T-helper 1 cell (primary cell): Measurements from ENCODE around the gene STRIP2.
"Not testable (repeated sequence)": the region's sequence is repeated elsewhere in the genome, so short reads cannot be mapped to it uniquely, and the experiment has no call there.

ENCODE experiments used
- DNase-seq, 5 donors: peaks; one replicate each; pipeline ENCODE4 v3.0.0-alpha.2; 2012 to 2020

STRIP2 gene

DNA sequence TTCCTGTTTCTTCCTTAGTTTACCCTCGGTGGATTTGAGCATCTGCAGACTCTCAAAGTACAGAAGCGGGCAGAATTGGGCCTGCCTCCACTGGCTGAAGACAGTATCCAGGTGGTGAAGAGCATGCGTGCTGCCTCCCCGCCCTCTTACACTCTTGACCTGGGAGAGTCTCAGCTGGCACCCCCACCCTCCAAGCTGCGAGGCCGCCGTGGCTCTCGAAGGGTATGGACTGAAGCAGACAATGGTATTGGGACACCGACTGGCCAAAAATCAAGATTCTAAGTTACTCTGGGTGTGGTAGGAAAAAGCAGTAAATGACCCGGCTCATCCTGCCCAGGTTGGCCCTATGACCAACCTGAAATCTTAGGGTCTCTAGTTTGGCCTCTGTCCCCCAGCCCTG lies 22.2 kb downstream of the STRIP2 start:
- DNase-seq, result no peak

GRCh38 chr7:129457101-129457500 lies 22.9 kb downstream of the STRIP2 start:
- no peak for DNase-seq

- DNase-seq, result no peak
Measured at GRCh38 chr7:129458171-129458570, 23.9 kb downstream of the STRIP2 start.

DNA sequence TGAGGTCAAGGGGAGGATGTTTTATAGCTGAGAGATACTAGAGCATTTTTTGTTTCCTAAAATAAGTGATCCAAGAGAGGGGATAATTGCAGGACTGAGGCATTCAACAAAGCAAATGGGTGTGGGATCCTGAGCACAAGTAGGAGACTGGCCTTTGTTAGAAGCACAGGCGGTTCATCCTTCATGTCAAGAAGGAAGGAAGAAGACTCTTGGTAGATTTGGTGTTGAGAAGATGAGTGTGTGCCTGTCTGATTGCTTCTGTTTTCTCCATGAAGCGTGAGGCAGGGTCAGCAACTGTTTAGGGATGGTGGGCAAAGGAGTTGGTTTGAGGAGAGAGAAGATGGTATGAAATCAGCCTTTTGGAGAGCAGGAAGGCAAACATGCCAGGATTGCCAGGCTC lies 27.6 kb downstream of the STRIP2 start:
- DNase-seq, result no peak

DNA sequence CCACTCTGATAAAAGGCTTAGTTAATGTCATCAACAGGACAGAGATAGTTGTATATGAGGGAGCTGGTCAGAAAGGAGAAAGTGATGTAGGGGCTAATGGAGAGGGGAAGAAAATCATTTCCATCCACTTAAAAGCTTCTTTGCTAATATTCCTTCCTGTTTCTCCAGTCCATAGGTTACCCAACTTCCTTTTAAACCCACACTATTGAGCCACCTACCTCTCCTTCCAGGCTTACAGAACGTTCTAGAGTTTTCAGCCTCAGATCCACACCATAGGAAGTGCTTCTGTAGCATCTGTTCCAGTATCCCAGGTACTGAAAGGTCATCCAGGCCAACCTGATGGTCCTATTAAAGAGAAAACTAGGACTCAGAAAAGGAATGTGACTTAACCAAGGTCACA lies 28.2 kb downstream of the STRIP2 start:
- DNase-seq, result no peak

- no peak for DNase-seq
Measured at GRCh38 chr7:129464194-129464593, 30.0 kb downstream of the STRIP2 start.

GRCh38 chr7:129465080-129465479 lies 30.8 kb downstream of the STRIP2 start:
- DNase-seq, result no peak

DNA sequence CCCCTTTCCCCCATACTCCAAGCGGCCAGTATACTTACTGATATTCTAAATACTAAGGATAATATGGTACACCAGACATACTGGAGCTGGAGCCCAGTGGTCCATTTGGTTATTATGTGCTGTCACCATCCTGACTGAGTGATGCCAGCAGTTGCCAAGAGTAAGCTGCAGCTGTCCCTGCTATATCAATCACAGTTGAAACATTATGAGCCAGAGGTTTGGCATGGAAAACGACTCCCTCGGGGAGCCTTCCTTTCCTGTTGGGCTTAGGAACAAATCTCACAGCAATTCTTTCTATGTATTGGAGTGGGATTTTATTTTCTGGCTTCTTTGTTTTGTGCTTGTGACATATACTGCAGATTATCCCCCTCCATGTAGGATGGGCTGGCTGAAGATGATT lies 32.6 kb downstream of the STRIP2 start:
- no peak for DNase-seq

DNA sequence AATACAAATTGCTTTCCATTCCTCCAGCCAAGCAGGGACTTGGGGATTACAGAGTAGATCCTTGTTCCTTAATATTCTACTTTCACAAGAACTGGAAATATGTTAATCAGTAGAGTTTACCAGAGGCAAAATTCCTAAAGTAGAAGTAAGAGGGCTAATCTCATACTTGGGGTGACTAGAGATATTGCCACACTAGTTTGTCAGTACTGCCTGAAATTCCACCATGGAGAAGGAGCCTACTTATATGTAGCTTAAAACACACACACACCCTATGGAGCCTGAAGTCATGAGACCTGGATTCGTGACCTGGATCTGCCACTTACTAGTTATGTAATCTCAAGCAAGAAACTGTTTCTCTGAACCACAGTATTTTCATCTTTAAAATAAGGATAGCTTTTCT lies 33.9 kb downstream of the STRIP2 start:
- no peak for DNase-seq

- DNase-seq, result peak in 1 of 5 donors; percentile 26
Measured at GRCh38 chr7:129468547-129468946, 34.3 kb downstream of the STRIP2 start.

DNA sequence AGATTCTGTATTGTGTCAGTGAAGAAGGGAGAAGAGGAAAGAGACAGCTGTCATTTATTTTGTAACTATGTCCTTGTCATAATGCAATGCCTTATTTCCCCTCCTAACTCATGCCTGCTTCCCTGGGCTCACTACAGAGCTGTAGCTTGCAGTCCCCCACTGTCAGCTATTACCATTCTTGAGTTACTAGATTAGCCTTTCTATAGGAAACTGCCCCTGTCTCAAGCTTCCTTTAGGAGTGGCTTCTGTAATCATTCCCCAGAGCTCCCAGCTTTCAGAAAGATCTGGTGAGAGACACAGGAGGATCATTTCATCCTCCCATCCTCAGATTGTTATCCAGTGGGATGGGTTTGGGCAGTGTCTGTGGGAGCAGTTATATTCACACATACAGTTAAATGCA lies 35.7 kb downstream of the STRIP2 start:
- DNase-seq, result no peak

GRCh38 chr7:129470411-129470810 lies 36.2 kb downstream of the STRIP2 start:
- DNase-seq, result no peak

- no peak for DNase-seq
Measured at GRCh38 chr7:129471402-129471827, 37.2 kb downstream of the STRIP2 start.

DNA sequence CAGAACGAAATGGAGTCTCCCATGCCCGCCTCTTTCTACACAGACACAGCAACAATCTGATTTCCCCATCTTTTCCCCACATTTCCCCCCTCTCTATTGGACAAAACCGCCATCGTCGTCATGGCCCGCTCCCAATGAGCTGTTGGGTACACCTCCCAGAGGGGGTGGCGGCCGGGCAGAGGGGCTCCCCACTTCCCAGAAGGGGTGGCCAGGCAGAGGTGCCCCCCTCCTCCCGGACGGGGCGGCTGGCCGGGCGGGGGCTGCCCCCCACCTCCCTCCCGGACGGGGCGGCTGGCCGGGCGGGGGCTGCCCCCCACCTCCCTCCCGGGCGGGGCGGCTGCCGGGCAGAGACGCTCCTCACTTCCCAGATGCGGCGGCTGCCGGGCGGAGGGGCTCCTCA lies 41.7 kb downstream of the STRIP2 start:
- not testable (repeated sequence) for DNase-seq

DNA sequence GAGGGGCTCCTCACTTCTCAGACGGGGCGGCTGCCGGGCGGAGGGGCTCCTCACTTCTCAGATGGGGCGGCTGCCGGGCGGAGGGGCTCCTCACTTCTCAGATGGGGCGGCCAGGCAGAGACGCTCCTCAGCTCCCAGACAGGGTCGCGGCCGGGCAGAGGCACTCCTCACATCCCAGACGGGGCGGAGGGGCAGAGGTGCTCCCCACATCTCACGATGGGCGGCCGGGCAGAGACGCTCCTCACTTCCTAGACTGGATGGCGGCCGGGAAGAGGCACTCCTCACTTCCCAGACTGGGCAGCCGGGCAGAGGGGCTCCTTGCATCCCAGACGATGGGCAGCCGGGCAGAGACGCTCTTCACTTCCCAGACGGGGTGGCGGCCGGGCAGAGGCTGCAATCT lies 42.2 kb downstream of the STRIP2 start:
- DNase-seq, result not testable (repeated sequence)

- DNase-seq, result no peak
Measured at GRCh38 chr7:129479831-129480230, 45.6 kb downstream of the STRIP2 start.

- no peak for DNase-seq
Measured at GRCh38 chr7:129480674-129481363, 46.6 kb downstream of the STRIP2 start.

DNA sequence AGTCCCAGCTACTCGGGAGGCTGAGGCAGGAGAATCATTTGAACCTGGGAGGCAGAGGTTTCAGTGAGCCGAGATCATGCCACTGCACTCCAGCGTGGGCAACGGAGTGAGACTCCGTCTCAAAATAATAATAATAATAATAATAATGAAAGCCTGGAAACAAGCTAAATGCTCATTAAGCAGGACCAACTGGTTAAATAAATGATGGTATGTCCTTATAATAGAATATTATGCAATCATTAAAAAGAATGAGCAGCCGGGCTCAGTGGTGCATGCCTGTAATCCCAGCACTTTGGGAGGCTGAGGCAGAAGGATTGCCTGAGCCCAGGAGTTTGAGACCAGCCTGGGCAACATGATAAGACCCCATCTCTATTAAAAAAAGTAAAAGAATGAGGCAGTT lies 47.1 kb downstream of the STRIP2 start:
- not testable (repeated sequence) for DNase-seq

DNA sequence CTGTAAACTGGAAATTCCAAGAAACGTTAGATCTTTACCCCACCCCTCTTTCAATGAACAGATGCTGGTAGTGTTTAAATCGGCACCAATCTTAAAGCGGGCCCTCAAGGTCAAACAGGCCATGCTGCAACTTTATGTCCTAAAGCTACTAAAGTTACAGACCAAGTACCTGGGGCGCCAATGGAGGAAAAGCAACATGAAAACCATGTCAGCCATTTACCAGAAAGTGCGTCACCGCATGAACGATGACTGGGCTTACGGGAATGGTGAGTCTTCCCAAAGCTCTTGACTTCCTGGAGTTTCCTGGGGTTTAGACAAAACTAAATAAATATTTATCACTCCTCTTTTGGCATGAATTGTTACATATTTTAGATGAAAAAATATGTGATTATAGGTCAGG lies 48.5 kb downstream of the STRIP2 start:
- no peak for DNase-seq

- no peak for DNase-seq
Measured at GRCh38 chr7:129489491-129489890, 55.3 kb downstream of the STRIP2 start.

- no peak for DNase-seq
Measured at GRCh38 chr7:129492391-129492790, 58.2 kb downstream of the STRIP2 start.

DNA sequence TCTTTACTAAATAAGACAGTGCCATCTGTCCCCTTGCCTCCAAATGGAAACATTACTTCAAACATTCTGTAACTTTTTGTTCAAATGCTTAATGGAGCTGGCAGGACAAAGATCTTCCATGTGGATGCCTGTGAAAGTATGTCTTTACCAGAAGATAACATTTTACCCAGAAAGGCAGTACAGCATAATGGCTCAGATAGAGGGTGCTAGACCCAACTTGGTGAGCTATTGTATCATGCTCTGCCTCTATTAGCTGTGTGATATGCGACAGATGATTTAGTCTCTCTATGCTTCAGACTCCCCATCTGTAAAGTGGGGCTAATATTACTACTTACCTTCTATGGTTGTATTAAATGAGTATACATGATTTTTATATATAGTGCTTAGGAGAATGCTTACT lies 59.3 kb downstream of the STRIP2 start:
- DNase-seq, result no peak

DNA sequence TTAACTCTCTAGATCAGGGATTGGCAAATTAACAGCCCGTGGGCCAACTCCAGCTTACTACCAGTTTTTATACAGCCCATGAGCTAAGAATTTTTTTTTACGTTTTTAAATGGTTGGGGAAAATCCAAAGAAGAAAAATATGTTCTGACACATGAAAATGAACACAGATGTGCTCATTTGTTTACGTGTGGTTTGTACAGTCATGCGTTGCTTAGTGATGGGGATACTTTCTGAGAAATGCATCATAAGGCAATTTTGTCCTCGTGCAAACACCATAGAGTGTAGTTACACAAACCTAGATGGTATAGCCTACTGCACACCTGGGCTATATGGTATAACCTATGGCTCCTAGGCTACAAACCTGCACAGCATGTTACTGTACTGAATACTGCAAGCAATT lies 59.8 kb downstream of the STRIP2 start:
- DNase-seq, result peak in 1 of 5 donors; percentile 64

DNA sequence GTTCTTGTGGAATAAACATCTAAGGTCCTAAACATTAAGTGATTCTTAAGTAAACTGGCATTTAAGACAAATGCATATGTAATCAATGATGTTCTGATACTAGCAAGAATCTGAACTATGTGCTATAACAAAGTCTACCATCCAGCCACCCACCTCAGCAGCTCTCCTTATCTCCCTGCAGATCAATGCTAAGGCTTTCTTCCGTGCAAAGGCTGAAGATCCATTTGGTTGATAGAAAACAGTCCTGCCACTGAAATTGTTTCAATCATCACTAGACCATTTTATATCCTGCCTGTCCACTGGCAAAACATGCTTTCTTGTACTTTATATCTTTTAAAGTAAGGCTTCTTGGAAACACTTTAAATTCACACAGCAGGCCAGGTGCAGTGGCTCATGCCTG lies 61.8 kb downstream of the STRIP2 start:
- peak in 1 of 5 donors; percentile 49 for DNase-seq

GRCh38 chr7:129496653-129497052 lies 62.4 kb downstream of the STRIP2 start:
- DNase-seq, result no peak
